ENCODE data around the gene NIP7. TPM values are rescaled to one million over a fixed set of nuclear protein-coding genes. Genes with fewer than 3 reads are reported as not detected.

The NIP7 gene
- total RNA-seq, 1 donor from 2014 or later, result 42.4 TPM

DNA sequence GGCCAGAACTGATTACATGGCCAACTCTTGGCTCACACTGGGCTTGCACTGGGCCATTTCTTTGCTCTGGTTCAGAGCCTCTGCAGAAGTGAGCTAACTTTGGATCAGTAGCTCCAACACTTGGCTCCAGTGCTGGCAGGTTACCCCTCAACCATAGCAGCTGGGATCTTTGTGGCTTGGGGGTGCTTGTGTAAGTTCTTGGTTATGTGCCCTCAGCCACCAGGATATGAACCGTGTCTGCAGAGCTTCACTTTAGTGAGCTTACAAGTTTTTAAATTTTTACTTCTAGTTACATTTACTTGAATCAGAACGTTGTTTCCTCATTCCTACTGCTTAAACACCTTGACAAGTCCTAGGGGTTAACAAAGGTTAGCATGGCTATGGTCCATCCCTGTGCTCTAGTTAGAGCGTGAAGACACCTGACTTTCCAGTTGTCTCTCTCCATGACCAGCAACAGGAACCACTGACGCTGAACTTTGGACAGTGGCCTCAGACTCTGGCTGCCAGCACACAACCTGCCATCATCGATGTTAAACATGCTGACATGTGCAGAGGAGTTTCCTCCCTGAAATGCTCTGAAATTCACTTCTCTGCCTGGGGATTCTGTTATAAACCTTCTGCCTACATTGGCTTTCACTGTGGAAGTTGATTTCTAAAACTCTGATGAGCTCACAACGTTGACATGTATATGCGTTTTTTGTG lies 13.2 kb upstream of the NIP7 start:
- H3K36me3 Mint-ChIP-seq (ENCODE audit: low read depth), result peaks cover 69% of the 10 kb centered on the region
- intact Hi-C loops (cut with micrococcal nuclease), result no loop called here

DNA sequence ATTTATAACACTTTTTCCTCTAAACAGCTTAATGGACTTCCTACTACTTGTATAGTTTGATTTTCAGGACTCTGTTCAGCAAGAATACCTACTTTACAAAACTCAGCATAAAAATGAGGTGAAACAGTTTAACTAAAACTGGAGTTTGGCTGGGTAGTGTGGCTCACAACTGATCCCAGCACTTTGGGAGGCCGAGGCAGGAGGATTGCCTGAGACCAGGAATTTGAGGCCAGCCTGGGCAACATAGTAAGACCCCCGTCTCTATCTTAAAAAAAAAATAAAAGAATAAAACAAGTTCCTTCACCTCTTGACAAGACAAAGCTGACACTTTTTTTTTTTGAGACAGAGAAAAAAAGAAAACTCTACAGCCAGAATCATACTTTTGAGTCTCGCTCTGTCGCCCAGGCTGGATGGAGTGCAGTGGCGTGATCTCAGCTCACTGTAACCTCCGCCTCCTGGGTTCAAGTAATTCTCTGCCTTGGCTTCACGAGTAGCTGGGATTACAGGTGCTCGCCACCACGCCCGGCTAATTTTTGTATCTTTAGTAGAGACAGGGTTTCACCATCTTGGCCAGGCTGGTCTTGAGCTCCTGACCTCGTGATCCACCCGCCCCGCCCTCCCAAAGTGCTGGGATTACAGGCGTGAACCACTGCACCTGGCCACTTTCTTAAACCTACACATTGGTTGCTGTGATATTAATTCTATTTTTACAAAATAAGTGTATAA lies 11.8 kb upstream of the NIP7 start:
- DNase-seq (no peak), ATAC-seq (ENCODE audit: low read depth) (no peak)
- Mint-ChIP-seq H3K27me3 (no peaks in the 10 kb centered on the region), H3K36me3 (ENCODE audit: low read depth) (peaks cover 65% of the 10 kb centered on the region), H3K4me1 (peaks cover 36% of the 10 kb centered on the region), H3K4me3 (no peak overlapping the region), H3K27ac (peak overlapping the region; percentile 24), H3K9me3 (no peaks in the 10 kb centered on the region)
- ChIA-PET POLR2A (interaction anchor here (0.7 to 1.4 kb wide), 5 partner anchors 9 to 399 kb away, joined by 3 to 7 read pairs (median 3); partner anchors contain the start of genes COG8 and NIP7), CTCF (no interaction called here)
- intact Hi-C loops (cut with micrococcal nuclease), result no loop called here
- TF ChIP-seq, protein P1, sequence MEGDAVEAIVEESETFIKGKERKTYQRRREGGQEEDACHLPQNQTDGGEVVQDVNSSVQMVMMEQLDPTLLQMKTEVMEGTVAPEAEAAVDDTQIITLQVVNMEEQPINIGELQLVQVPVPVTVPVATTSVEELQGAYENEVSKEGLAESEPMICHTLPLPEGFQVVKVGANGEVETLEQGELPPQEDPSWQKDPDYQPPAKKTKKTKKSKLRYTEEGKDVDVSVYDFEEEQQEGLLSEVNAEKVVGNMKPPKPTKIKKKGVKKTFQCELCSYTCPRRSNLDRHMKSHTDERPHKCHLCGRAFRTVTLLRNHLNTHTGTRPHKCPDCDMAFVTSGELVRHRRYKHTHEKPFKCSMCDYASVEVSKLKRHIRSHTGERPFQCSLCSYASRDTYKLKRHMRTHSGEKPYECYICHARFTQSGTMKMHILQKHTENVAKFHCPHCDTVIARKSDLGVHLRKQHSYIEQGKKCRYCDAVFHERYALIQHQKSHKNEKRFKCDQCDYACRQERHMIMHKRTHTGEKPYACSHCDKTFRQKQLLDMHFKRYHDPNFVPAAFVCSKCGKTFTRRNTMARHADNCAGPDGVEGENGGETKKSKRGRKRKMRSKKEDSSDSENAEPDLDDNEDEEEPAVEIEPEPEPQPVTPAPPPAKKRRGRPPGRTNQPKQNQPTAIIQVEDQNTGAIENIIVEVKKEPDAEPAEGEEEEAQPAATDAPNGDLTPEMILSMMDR (IDR thresholded peaks at IDR 0.05), result no peak

More for the DNA sequence above, 13.2 kb upstream of the NIP7 start:
- H3K27me3 Mint-ChIP-seq, result no peaks in the 10 kb centered on the region
- no peak overlapping the region for H3K4me3 Mint-ChIP-seq
- H3K4me1 Mint-ChIP-seq, result peaks cover 36% of the 10 kb centered on the region
- ATAC-seq (ENCODE audit: low read depth), result no peak
- TF ChIP-seq, protein P1 (IDR thresholded peaks at IDR 0.05), result no peak
- no peak for DNase-seq
- POLR2A ChIA-PET, result interaction anchor here (0.7 to 1.4 kb wide), 4 partner anchors 12 to 241 kb away, joined by 3 to 11 read pairs (median 5); no protein-coding TSS in a partner anchor
- no peaks in the 10 kb centered on the region for H3K9me3 Mint-ChIP-seq
- CTCF ChIA-PET, result no interaction called here
- H3K27ac Mint-ChIP-seq, result no peak overlapping the region

DNA sequence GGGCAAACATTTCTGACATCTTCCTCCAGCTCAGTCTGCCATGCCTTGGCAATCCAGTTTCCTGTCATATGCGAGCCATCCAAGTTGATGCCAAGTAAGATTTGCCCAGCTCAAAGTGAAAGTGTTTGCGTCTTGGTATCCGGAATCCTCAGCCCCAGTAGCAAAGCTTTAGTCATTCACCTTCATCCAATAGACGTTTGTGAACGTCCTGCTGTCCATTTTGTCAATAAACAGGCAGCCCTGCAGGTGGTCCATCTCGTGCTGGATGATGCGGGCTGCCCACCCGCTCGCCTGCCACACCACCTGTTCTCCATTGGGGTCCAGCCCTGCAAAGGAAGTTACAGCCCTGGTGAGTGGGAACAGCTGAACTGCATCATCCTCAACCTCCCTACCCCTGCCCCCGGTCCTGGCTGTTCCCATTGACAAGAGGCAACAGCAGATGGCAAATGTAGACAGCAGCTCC lies 10.7 kb upstream of the NIP7 start:
- POLR2A ChIA-PET, result interaction anchor here (0.6 to 3.2 kb wide), 5 partner anchors 11 to 433 kb away, joined by 3 to 35 read pairs (median 6); partner anchors contain the start of genes COG8, NIP7, VPS4A and WWP2
- peaks cover 36% of the 10 kb centered on the region for H3K4me1 Mint-ChIP-seq
- peak; percentile 12 for DNase-seq
- peaks cover 64% of the 10 kb centered on the region for H3K36me3 Mint-ChIP-seq (ENCODE audit: low read depth)
- intact Hi-C loops (cut with micrococcal nuclease), result no loop called here
- peak overlapping the region; percentile 12 for H3K27ac Mint-ChIP-seq
- ATAC-seq (ENCODE audit: low read depth), result no peak
- no peaks in the 10 kb centered on the region for H3K27me3 Mint-ChIP-seq
- TF ChIP-seq, protein P1 (IDR thresholded peaks at IDR 0.05), result no peak
- peak overlapping the region; percentile 81 for H3K4me3 Mint-ChIP-seq
- no peaks in the 10 kb centered on the region for H3K9me3 Mint-ChIP-seq
- CTCF ChIA-PET, result interaction anchor here (1.8 kb wide), 1 partner anchor 10 kb away, joined by 6 read pairs; the partner anchor contains the start of gene COG8

DNA sequence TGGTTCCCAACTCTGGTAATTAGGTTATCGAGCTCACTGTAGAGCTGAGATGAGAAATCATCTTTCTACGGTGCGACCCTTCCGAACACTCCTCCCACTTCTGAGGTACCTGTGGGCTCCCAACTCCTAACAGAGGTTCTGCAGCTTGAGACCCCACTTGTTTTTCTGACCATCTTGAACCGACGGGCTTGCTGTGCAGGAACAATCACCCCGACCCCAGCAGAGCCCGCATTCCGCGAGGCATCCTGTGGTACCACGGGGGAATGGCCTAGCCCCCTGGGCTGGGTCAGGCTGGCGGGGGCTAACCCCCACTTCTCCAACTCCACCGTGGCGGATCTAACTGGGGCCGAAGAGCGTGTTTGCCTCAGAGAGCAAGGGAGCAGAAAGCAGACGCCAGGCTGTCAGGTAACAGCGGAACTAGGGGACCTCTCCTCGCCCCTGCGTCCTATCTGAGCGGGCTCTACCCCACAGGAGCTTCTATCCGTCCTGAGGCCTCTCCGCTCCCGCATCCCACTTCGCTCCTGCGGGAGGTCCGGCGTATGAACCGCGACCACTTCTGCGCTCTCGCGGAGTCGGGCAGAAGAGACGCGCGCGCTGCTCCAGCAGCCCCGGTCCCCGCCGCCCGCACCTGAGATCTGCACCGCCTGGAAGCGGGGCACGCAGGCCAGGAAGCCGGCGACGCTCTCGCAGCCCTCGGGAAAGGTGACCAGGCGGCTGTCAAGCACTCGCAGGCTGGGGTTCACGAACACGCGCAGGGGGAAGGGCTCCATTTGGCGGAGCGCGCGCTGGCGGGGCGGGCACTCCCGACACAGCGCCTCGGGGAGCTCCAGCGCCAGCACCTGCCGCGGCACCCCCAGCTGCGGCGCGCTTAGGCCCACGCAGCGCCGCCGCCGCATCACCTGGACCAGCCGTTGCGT lies 9.9 kb upstream of the NIP7 start:
- intact Hi-C loops (cut with micrococcal nuclease), result loop anchor here (1.0 kb wide), 4 partner anchors 10 to 197 kb away; partner anchors contain the start of genes CHTF8, COG8, NIP7 and UTP4
- Mint-ChIP-seq H3K27me3 (no peaks in the 10 kb centered on the region), H3K4me1 (peaks cover 38% of the 10 kb centered on the region), H3K4me3 (peak overlapping the region; percentile 81), H3K27ac (no peak overlapping the region), H3K36me3 (ENCODE audit: low read depth) (peaks cover 64% of the 10 kb centered on the region), H3K9me3 (no peaks in the 10 kb centered on the region)
- DNase-seq (peak; percentile 7), ATAC-seq (ENCODE audit: low read depth) (peak; percentile 37)
- POLR2A ChIA-PET, result interaction anchor here (0.6 to 3.2 kb wide), 8 partner anchors 10 to 433 kb away, joined by 3 to 35 read pairs (median 5); partner anchors contain the start of genes COG8, NIP7, VPS4A and WWP2
- CTCF ChIA-PET, result interaction anchor here (1.1 to 1.8 kb wide), 3 partner anchors 9 to 19 kb away, joined by 3 to 6 read pairs (median 5); partner anchors contain the start of gene COG8
- TF ChIP-seq, protein P1 (IDR thresholded peaks at IDR 0.05), result no peak
